SK-N-SH (cell line): ENCODE results near the gene RSKR. TPM values are rescaled to one million over a fixed set of nuclear protein-coding genes. Genes with fewer than 3 reads are reported as not detected.
A peak's percentile ranks its signal among the peaks of the same experiment; 100 is the strongest.

Source experiments
- CTCF ChIA-PET: fragments of 300-600, 350-600 bp; formaldehyde crosslinking; extraction: SDS; loops from one replicate; lab custom pipeline; 2021; lab: Yijun Ruan, JAX
- POLR2A ChIA-PET: fragments of 350-600 bp; sonication (Branson Sonifier 250); formaldehyde crosslinking; extraction: SDS; loops from one replicate; lab custom pipeline; 2020; ENCODE audit warnings: antibody characterized with exemption, inconsistent platforms; lab: Yijun Ruan, JAX
- DNase-seq: peaks from one replicate; pipeline ENCODE4 v3.0.0; 2012
- H2AFZ ChIP-seq: fragments of 200-600 bp; sonication (generic); 2 replicates; pipeline ENCODE4 v1.8.1; 2016; ENCODE audit warnings: antibody characterized with exemption, mild to moderate bottlenecking, low read depth
- H3F3A ChIP-seq: fragments of 200-600 bp; sonication (generic); replicated peaks from 2 replicates; pipeline ENCODE3; 2016; ENCODE audit warnings: antibody characterized with exemption, mild to moderate bottlenecking; ENCODE audit not compliant: insufficient read depth
- H3K27ac ChIP-seq, 2 experiments: fragments of 200-500 bp in 1 of 2; fragments of 200-600 bp in 1 of 2; sonication (Bioruptor generic) in 1 of 2; sonication (generic), shearing (Covaris generic) in 1 of 2; 2 replicates each; pipeline versions ENCODE4 v1.5.1 to v1.6.1; 2014 to 2016; ENCODE audit warnings: low read depth in 2 of 2, inconsistent platforms in 1 of 2, low read length in 1 of 2, mild to moderate bottlenecking in 1 of 2, mixed read lengths in 1 of 2
- H3K27me3 ChIP-seq: fragments of 200-600 bp; sonication (generic), shearing (Covaris generic); 2 replicates; pipeline ENCODE4 v1.6.1; 2016; ENCODE audit warnings: mixed run types; ENCODE audit not compliant: insufficient read depth
- H3K36me3 ChIP-seq, 2 experiments: fragments of 200-500 bp in 1 of 2; fragments of 200-600 bp in 1 of 2; sonication (Bioruptor generic) in 1 of 2; sonication (generic) in 1 of 2; replicated peaks in 1 of 2; 2 replicates each; pipeline versions ENCODE3 to v1.5.1; 2014 to 2016; ENCODE audit warnings: low read length in 1 of 2, mild to moderate bottlenecking in 1 of 2; ENCODE audit not compliant: insufficient read depth in 2 of 2, control insufficient read depth in 1 of 2
- H3K4me1 ChIP-seq, 2 experiments: fragments of 200-500 bp in 1 of 2; fragments of 200-600 bp in 1 of 2; sonication (Bioruptor generic) in 1 of 2; sonication (generic), shearing (Covaris generic) in 1 of 2; 2 replicates each; pipeline versions ENCODE4 v1.5.1 to v1.6.1; 2014 to 2016; ENCODE audit warnings: low read depth in 1 of 2, low read length in 1 of 2, mixed run types in 1 of 2; ENCODE audit not compliant: insufficient read depth in 2 of 2, control insufficient read depth in 1 of 2
- H3K4me2 ChIP-seq: fragments of 200-600 bp; sonication (generic), shearing (Covaris generic); 2 replicates; pipeline ENCODE4 v1.6.1; 2017; ENCODE audit warnings: mixed run types
- H3K4me3 ChIP-seq, 2 experiments: fragments of 200-500 bp in 1 of 2; fragments of 200-600 bp in 1 of 2; sonication (Bioruptor generic) in 1 of 2; sonication (generic), shearing (Covaris generic) in 1 of 2; 2 replicates each; pipeline versions ENCODE4 v1.5.1 to v1.8.1; 2014 to 2016; ENCODE audit warnings: low read depth in 2 of 2, inconsistent platforms in 1 of 2, low read length in 1 of 2, mild to moderate bottlenecking in 1 of 2, mixed read lengths in 1 of 2, moderate library complexity in 1 of 2
- H3K79me2 ChIP-seq: fragments of 200-600 bp; sonication (generic); 2 replicates; pipeline ENCODE4 v1.8.1; 2017; ENCODE audit warnings: mild to moderate bottlenecking; ENCODE audit not compliant: insufficient read depth
- H3K9ac ChIP-seq: fragments of 200-600 bp; sonication (generic); 2 replicates; pipeline ENCODE4 v1.6.1; 2017; ENCODE audit warnings: mixed run types
- H3K9me2 ChIP-seq: fragments of 200-600 bp; sonication (generic); 2 replicates; pipeline ENCODE4 v1.6.1; 2017; ENCODE audit warnings: mixed run types
- H3K9me3 ChIP-seq: fragments of 200-600 bp; sonication (generic); 2 replicates; pipeline ENCODE4 v1.6.1; 2017; ENCODE audit warnings: mixed run types, mild to moderate bottlenecking, moderate library complexity
- H4K20me1 ChIP-seq: fragments of 200-600 bp; sonication (generic); 2 replicates; pipeline ENCODE4 v1.6.1; 2017; ENCODE audit warnings: mild to moderate bottlenecking, mixed run types; ENCODE audit not compliant: insufficient read depth
- ELF1 ChIP-seq: IDR thresholded peaks from 2 replicates; pipeline ENCODE4 v1.4.0; 2012
- GABPA ChIP-seq: IDR thresholded peaks from 2 replicates; pipeline ENCODE4 v1.4.0; 2012; ENCODE audit warnings: low read depth, mild to moderate bottlenecking
- MXI1 ChIP-seq: IDR thresholded peaks from 2 replicates; pipeline ENCODE4 v1.6.1; 2012; ENCODE audit warnings: mild to moderate bottlenecking, low read depth, low read length, improper control_type of control experiment
- RFX5 ChIP-seq: IDR thresholded peaks from 2 replicates; pipeline ENCODE4 v1.6.1; 2012; ENCODE audit warnings: mild to moderate bottlenecking, improper control_type of control experiment, low read length
- RXRA ChIP-seq: IDR thresholded peaks from 2 replicates; pipeline ENCODE4 v1.4.0; 2012; ENCODE audit warnings: low read depth, mild to moderate bottlenecking, borderline replicate concordance
- SIN3A ChIP-seq: IDR thresholded peaks from 2 replicates; pipeline ENCODE4 v1.6.1; 2012; ENCODE audit warnings: low read depth, mild to moderate bottlenecking, low read length, moderate library complexity, borderline replicate concordance
- SMC3 ChIP-seq: IDR thresholded peaks from 2 replicates; pipeline ENCODE4 v1.6.1; 2012; ENCODE audit warnings: low read depth, low read length, improper control_type of control experiment
- TEAD4 ChIP-seq: IDR thresholded peaks from 2 replicates; pipeline ENCODE4 v1.4.0; 2012; ENCODE audit warnings: mild to moderate bottlenecking, borderline replicate concordance; ENCODE audit not compliant: insufficient read depth
- WGBS: methylation state at CpG from one replicate; pipeline ENCODE4 v1.1.6; 2017; ENCODE audit warnings: low lambda C conversion rate; 5-methylcytosine and 5-hydroxymethylcytosine counted together
- polyA plus RNA-seq, 3 experiments: library from polyadenylated mRNA; depleted of rRNA; stranded (reverse); fragments of >200 nt; gene quantifications; 2 replicates each; pipeline ENCODE4 v1.2.3, GENCODE V29; 2012
- TF ChIP-seq, protein P1 (sequence below): fragments of 200-600 bp; sonication (generic); IDR thresholded peaks from 2 replicates; pipeline ENCODE4 v1.6.1; 2017; ENCODE audit warnings: antibody characterized with exemption, mild to moderate bottlenecking, moderate library complexity
- TF ChIP-seq, protein P2 (sequence below): fragments of 150-350 bp; IDR thresholded peaks from 2 replicates; pipeline ENCODE4 v1.6.1; 2017; ENCODE audit warnings: antibody characterized with exemption, low read length, low read depth, borderline replicate concordance
- TF ChIP-seq, protein P3 (sequence below): IDR thresholded peaks from 2 replicates; pipeline ENCODE4 v1.4.0; 2012; ENCODE audit warnings: low read depth, borderline replicate concordance

The RSKR gene
- polyA plus RNA-seq, 1 of the 3 experiments (the other 2 are of a cell fraction), result 7.9 TPM

DNA sequence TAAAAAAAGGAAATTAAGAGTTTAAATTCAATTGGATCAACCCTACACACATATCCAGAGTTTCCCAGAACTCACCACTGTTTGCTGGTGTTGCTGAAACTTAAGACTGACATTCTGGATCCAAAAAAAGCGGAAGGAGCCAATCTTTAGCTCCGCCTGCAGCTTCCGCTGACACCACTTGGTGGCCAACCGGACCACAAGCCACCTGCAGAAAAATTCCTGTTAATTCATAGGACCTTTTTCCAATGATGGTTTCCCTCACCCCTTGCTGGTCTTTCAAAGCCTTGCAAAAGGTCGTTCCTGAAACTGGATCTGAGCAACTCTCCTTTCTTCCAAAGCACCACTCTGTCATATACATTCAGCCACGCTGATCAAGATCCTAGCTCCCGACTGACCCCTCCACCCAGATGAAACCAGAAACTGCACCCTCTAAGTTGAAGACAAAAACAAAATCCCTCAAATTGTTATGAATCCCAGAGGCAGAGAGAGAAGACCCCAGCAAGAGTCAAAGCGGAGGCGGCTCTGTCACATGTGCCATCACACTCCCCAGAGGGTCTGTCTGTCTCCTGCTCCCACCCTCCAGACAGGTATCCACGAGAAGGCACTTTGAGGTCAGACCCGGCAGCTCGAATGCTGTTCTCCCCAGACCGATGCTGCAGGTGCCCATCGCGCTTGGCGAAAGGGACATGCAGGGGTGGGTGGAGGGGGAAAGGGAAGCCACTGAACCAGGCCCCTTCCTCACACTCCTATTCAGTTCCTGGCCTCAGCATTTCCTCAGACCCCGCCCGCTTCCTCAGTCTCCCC is 30.2 kb upstream of the RSKR start:
- ChIA-PET CTCF (interaction anchor here (0.6 to 4.1 kb wide), 26 partner anchors 9 to 309 kb away, joined by 3 to 50 read pairs (median 4); partner anchors contain the start of genes IFT20, NEK8, SDF2 and SUPT6H), POLR2A (interaction anchor here (0.9 to 1.7 kb wide), 7 partner anchors 9 to 264 kb away, joined by 3 to 7 read pairs (median 4); partner anchors contain the start of genes RPL23A, SDF2 and SUPT6H)
- peak overlapping the region; percentile 97 for H3K4me2 ChIP-seq
- no peak for TF ChIP-seq ELF1
- peak; percentile 49; the same call in 1 of the 2 replicates for TF ChIP-seq GABPA
- TF ChIP-seq TEAD4, result no peak
- TF ChIP-seq MXI1, result 0 out of 2 replicates have a peak, but pooled peaks have one; percentile 23
- TF ChIP-seq, protein P1, sequence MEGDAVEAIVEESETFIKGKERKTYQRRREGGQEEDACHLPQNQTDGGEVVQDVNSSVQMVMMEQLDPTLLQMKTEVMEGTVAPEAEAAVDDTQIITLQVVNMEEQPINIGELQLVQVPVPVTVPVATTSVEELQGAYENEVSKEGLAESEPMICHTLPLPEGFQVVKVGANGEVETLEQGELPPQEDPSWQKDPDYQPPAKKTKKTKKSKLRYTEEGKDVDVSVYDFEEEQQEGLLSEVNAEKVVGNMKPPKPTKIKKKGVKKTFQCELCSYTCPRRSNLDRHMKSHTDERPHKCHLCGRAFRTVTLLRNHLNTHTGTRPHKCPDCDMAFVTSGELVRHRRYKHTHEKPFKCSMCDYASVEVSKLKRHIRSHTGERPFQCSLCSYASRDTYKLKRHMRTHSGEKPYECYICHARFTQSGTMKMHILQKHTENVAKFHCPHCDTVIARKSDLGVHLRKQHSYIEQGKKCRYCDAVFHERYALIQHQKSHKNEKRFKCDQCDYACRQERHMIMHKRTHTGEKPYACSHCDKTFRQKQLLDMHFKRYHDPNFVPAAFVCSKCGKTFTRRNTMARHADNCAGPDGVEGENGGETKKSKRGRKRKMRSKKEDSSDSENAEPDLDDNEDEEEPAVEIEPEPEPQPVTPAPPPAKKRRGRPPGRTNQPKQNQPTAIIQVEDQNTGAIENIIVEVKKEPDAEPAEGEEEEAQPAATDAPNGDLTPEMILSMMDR, result peak; percentile 50
- H4K20me1 ChIP-seq, result peaks cover 9% of the 10 kb centered on the region
- peak overlapping the region; percentile 84 for H3K9ac ChIP-seq
- peaks cover 37 to 54% of the 10 kb centered on the region in 2 experiments for H3K36me3 ChIP-seq
- no peaks in the 10 kb centered on the region for H3K9me3 ChIP-seq
- peak overlapping the region; percentile 86; the same call in 1 of the 2 replicates for H2AFZ ChIP-seq
- H3K27ac ChIP-seq, result peak overlapping the region; percentile 25 to 76; a peak in 3 of 4 replicates
- peak; percentile 67 for DNase-seq
- under 1% methylated on average over 16 of the region's 18 CpGs for WGBS
- H3K4me3 ChIP-seq, result peak overlapping the region; percentile 89 to 95
- H3K27me3 ChIP-seq, result no peaks in the 10 kb centered on the region
- H3K79me2 ChIP-seq, result peaks cover 57% of the 10 kb centered on the region
- H3F3A ChIP-seq, result peaks cover 35% of the 10 kb centered on the region
- H3K9me2 ChIP-seq, result no peaks in the 10 kb centered on the region
- H3K4me1 ChIP-seq, result peaks cover 6 to 14% of the 10 kb centered on the region in 2 experiments; a peak in 3 of 4 replicates

DNA sequence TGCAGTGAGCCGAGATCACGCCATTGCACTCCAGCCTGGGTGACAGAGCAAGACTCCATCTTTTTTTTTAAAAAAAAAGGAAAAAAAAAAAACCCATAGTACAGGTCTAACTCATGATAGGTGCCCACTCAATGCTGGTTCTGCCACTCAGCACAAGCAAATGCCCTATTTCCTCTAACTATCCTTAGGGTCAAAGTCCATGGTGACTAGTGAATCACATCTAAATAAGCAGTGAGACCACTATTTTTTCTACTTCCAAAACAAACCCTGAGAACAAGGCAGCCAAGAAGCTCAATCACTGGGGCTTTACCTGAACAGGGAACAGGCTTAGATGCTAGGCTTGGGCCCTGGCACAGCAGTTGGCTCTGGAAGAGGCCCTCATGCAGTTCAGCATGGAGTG is 27.6 kb upstream of the RSKR start:
- CTCF ChIA-PET, result interaction anchor here (1.1 to 1.4 kb wide), 2 partner anchors 15 to 34 kb away, joined by 3 read pairs; no protein-coding TSS in a partner anchor
- Histone ChIP-seq H4K20me1 (peaks cover 9% of the 10 kb centered on the region), H3K36me3 (peaks cover 58 to 69% of the 10 kb centered on the region in 2 experiments)

More for the DNA sequence above, 27.6 kb upstream of the RSKR start:
- no peaks in the 10 kb centered on the region for H3K9me2 ChIP-seq
- 100% methylated on average over 2 of the region's 2 CpGs for WGBS
- peaks cover 6 to 12% of the 10 kb centered on the region in 2 experiments; a peak in 3 of 4 replicates for H3K4me1 ChIP-seq
- H3K79me2 ChIP-seq, result peaks cover 58% of the 10 kb centered on the region
- no peak overlapping the region for H3K9ac ChIP-seq
- H3K4me3 ChIP-seq, result no peak overlapping the region
- H3K27ac ChIP-seq, result no peak overlapping the region
- TF ChIP-seq SMC3 (no peak), RXRA (no peak), RFX5 (no peak), SIN3A (no peak)
- TF ChIP-seq, protein P2, sequence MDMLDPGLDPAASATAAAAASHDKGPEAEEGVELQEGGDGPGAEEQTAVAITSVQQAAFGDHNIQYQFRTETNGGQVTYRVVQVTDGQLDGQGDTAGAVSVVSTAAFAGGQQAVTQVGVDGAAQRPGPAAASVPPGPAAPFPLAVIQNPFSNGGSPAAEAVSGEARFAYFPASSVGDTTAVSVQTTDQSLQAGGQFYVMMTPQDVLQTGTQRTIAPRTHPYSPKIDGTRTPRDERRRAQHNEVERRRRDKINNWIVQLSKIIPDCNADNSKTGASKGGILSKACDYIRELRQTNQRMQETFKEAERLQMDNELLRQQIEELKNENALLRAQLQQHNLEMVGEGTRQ, result no peak
- TF ChIP-seq, protein P3, sequence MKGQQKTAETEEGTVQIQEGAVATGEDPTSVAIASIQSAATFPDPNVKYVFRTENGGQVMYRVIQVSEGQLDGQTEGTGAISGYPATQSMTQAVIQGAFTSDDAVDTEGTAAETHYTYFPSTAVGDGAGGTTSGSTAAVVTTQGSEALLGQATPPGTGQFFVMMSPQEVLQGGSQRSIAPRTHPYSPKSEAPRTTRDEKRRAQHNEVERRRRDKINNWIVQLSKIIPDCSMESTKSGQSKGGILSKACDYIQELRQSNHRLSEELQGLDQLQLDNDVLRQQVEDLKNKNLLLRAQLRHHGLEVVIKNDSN, result no peak
- no peak overlapping the region for H3K4me2 ChIP-seq
- H3K9me3 ChIP-seq, result no peaks in the 10 kb centered on the region
- POLR2A ChIA-PET, result no interaction called here
- H3F3A ChIP-seq, result peaks cover 17% of the 10 kb centered on the region
- H3K27me3 ChIP-seq, result no peaks in the 10 kb centered on the region
- no peak for DNase-seq
- H2AFZ ChIP-seq, result no peak overlapping the region
